B cell (primary cell): ENCODE measurements around the gene MAVS.

Source experiments
- CTCF ChIP-seq: fragments of 200-600 bp; IDR thresholded peaks from one replicate; pipeline ENCODE4 v1.8.0; 2022; ENCODE audit warnings: antibody characterized with exemption, mild to moderate bottlenecking
- EZH2 ChIP-seq: IDR thresholded peaks from 2 replicates; pipeline ENCODE4 v1.6.1; 2012; ENCODE audit warnings: borderline replicate concordance, low read depth, mild to moderate bottlenecking, moderate library complexity, low read length; ENCODE audit not compliant: insufficient read depth, poor library complexity, severe bottlenecking

GRCh38 chr20:3911956-3912355 is 65.3 kb downstream of the MAVS start:
- no peak for TF ChIP-seq CTCF
- no peak for TF ChIP-seq EZH2
